K562 (cell line): ENCODE results near the gene ZBTB39. TPM values are rescaled to one million over a fixed set of nuclear protein-coding genes. Genes with fewer than 3 reads are reported as not detected.

Experiments used
- BCOR ChIP-seq: fragments of 450-650 bp; IDR thresholded peaks from 2 replicates; pipeline ENCODE4 v1.6.1; 2016
- CCAR2 ChIP-seq: fragments of 200-400 bp; formaldehyde crosslinking; IDR thresholded peaks from 2 replicates; pipeline ENCODE4 v1.6.1; 2017; ENCODE audit warnings: mild to moderate bottlenecking, low read depth, low read length
- CHD4 ChIP-seq: fragments of 200-600 bp; sonication (generic); IDR thresholded peaks from 3 replicates; pipeline ENCODE4 v1.6.1; 2012; ENCODE audit warnings: low read depth, mild to moderate bottlenecking, mixed read lengths, low read length, inconsistent platforms; ENCODE audit not compliant: insufficient read depth, insufficient replicate concordance, poor library complexity, severe bottlenecking
- HDAC1 ChIP-seq, 2 experiments: fragments of 450-650 bp; IDR thresholded peaks; 2 replicates each; pipeline ENCODE4 v1.6.1; 2016 to 2017; ENCODE audit warnings: inconsistent platforms in 1 of 2, mild to moderate bottlenecking in 1 of 2, moderate library complexity in 1 of 2
- HDAC2 ChIP-seq: fragments of 450-650 bp; IDR thresholded peaks from 2 replicates; pipeline ENCODE4 v1.6.1; 2016; ENCODE audit warnings: mild to moderate bottlenecking
- KDM1A ChIP-seq, 2 experiments: fragments of 450-650 bp; IDR thresholded peaks; 2 replicates each; pipeline ENCODE4 v1.6.1; 2016; ENCODE audit warnings: mild to moderate bottlenecking in 2 of 2
- LCOR ChIP-seq: sonication (generic); formaldehyde crosslinking; IDR thresholded peaks from 2 replicates; pipeline ENCODE4 v1.8.0; 2022; ENCODE audit warnings: mild to moderate bottlenecking, missing genetic modification reagents
- MBD2 ChIP-seq: sonication (generic); IDR thresholded peaks from 2 replicates; pipeline ENCODE4 v1.6.1; 2016; ENCODE audit warnings: low read depth, borderline replicate concordance
- NFE2 ChIP-seq: IDR thresholded peaks from 2 replicates; pipeline ENCODE4 v1.6.1; 2014; ENCODE audit warnings: antibody characterized with exemption, low read depth
- RNF2 ChIP-seq: sonication (generic); IDR thresholded peaks from 2 replicates; pipeline ENCODE4 v1.6.1; 2016
- TBL1XR1 ChIP-seq, 2 experiments: IDR thresholded peaks; 2 replicates each; pipeline ENCODE4 v1.6.1; 2012; ENCODE audit warnings: improper control_type of control experiment in 2 of 2, low read length in 2 of 2, mild to moderate bottlenecking in 1 of 2
- TRIM25 ChIP-seq: fragments of 450-650 bp; IDR thresholded peaks from 2 replicates; pipeline ENCODE4 v1.7.0; 2016; ENCODE audit warnings: borderline replicate concordance
- ZFP36 ChIP-seq: fragments of 150-350 bp; IDR thresholded peaks from 2 replicates; pipeline ENCODE4 v1.6.1; 2018; ENCODE audit warnings: low read length, low read depth; ENCODE audit not compliant: partially characterized antibody
- ZFP91 ChIP-seq: sonication (generic); formaldehyde crosslinking; IDR thresholded peaks from 2 replicates; pipeline ENCODE4 v1.8.0; 2022; ENCODE audit warnings: mild to moderate bottlenecking, missing genetic modification reagents
- ZNF407 ChIP-seq: fragments of 450-650 bp; IDR thresholded peaks from 2 replicates; pipeline ENCODE4 v1.6.1; 2016; ENCODE audit warnings: low read depth
- ZNF77 ChIP-seq: fragments of 250-450 bp; sonication (Bioruptor Pico); IDR thresholded peaks from 2 replicates; pipeline ENCODE4 v1.5.0; 2020
- polyA plus RNA-seq, 8 experiments: library from polyadenylated mRNA; depleted of rRNA in 4 of 8; stranded (reverse) in 5 of 8; unstranded in 3 of 8; fragments of >200 nt; fragmentation: Nextera tagmentation in 2 of 8; fragmentation: Illumina TruSeq in 1 of 8; extraction: Ambion mirVana in 2 of 8; extraction: Trizol in 1 of 8; gene quantifications; 2 replicates each; pipeline versions ENCODE4 v1.2.1 to v1.2.3, GENCODE V29; 2011 to 2014; ENCODE audit warnings: inconsistent platforms in 1 of 8, missing spikeins in 1 of 8
- total RNA-seq, 7 experiments: library from RNA; depleted of rRNA in 6 of 7; stranded (reverse); fragments of >200 nt in 6 of 7; fragmentation: Illumina TruSeq in 2 of 7; extraction: Trizol in 2 of 7; gene quantifications; 2 replicates each; pipeline versions ENCODE4 v1.2.1 to v1.2.3, GENCODE V29; 2011 to 2021; ENCODE audit warnings: low replicate concordance in 1 of 7

Gene ZBTB39
- total and polyA plus RNA-seq, 9 of the 15 experiments (the other 6 are each of a cell fraction or from before 2014, with no cell fraction given): 3.3 to 13.3 (median 8.6) TPM

GRCh38 chr12:56990648-56991318, 15.6 kb downstream of the ZBTB39 start (continued):
- TF ChIP-seq TRIM25 (0 out of 2 replicates have a peak, but pooled peaks have one; percentile 12), KDM1A (IDR thresholded peaks at IDR 0.05) (peak; percentile 81 to 92), ZFP91 (no peak), NFE2 (no peak), CHD4 (peak; percentile 26), BCOR (peak; percentile 98), MBD2 (no peak), LCOR (CRISPR knock-in tag) (no peak), HDAC2 (peak; percentile 73; the same call in 1 of the 2 replicates), HDAC1 (IDR thresholded peaks at IDR 0.05) (peak in 1 of 2 experiments; percentile 14; a peak in 1 of 4 replicates), RNF2 (no peak), ZFP36 (peak; percentile 93), TBL1XR1 (IDR thresholded peaks at IDR 0.05; ENCODE audit: low read length in 2 of 2) (no peak), CCAR2 (no peak), ZNF77 (no peak), ZNF407 (no peak)
